Measurements from ENCODE around the gene CDK14.

GRCh38 chr7:91135703-91136430 is 539.7 kb downstream of the CDK14 start:
- TF ChIP-seq POLR2AphosphoS5 (IDR thresholded peaks at IDR 0.05; ENCODE audit: low read depth, low read length) (no peak), TAF1 (IDR thresholded peaks at IDR 0.05; ENCODE audit: borderline replicate concordance, insufficient read depth, low read length) (no peak), FOXP2 (optimal IDR thresholded peaks at IDR 0.05; ENCODE audit: borderline replicate concordance, extremely low read depth, extremely low read length, insufficient read depth) (no peak)

All from PFSK-1 (cell line).